Cardiac septum (tissue), 1 donor: ENCODE measurements around the gene CD247. TPM values are rescaled to one million over a fixed set of nuclear protein-coding genes. Genes with fewer than 3 reads are reported as not detected.

Source experiments
- DNase-seq: peaks from one replicate; pipeline ENCODE4 v3.0.0-alpha.2; 2020; ENCODE audit warnings: low spot score
- intact Hi-C: fragments of 100-400 bp; cut with DNase I; formaldehyde crosslinking; loops from one replicate; pipeline ENCODE4 v1.14.0; 2022
- total RNA-seq: library from RNA; stranded (reverse); fragmentation: NEBNext Ultra II Directional; extraction: Animal tissue kit (Norgen Biotek cat#: 25700); gene quantifications from one replicate; pipeline ENCODE4 v1.2.1, GENCODE V29; 2021
- donor health status: DM: no; HTN: no; CAD: no.

Gene CD247
- total RNA-seq, 1 donor from 2014 or later, result 0.57 TPM

DNA sequence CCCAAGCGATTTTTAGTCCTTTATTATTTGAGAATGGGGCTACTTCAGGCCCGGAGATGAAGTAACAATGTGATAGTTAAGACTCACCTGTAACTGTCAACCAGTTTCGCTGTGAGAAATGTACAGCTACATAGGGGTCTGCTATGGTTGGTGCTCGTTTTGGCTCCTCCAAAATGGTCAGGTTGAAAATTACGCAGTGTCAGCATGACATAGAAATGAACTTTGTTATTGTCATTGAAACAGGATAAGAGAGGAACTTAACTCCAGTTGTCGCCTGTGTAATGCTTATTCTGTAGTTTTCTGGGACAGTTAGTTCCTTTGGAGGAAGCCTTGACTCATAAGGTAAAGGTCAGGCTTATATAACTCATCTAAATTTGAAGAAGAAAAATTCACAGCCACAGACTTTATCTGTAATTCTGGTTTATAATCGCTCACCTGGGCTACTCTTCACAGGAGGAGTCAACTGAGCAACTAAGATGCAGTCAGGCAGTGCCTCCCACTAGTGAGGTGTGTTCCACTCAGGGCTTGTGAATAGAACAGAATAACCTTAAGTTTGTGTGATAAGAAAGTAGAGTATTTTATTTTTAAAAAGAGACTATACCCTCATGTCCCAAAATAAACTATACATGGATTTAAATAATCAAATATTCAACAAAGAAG lies 130.9 kb downstream of the CD247 start:
- no peak for DNase-seq
- intact Hi-C loops, result no loop called here

Other genes with a start within 250 kb of the CD247 start
- gene CREG1, start 35.2 kb upstream of the CD247 start, total RNA-seq, result 60.1 TPM
- gene RCSD1, start 111.7 kb upstream of the CD247 start, total RNA-seq, result 32.7 TPM
- gene MPZL1, start 203.5 kb upstream of the CD247 start, total RNA-seq, result 35.7 TPM